Transverse colon (tissue), 4 donors: ENCODE measurements around the gene ZNF124. TPM values are rescaled to one million over a fixed set of nuclear protein-coding genes. Genes with fewer than 3 reads are reported as not detected.
"Not testable (repeated sequence)": the region's sequence is repeated elsewhere in the genome, so short reads cannot be mapped to it uniquely, and the experiment has no call there.

Experiments used
- DNase-seq: peaks from one replicate; pipeline ENCODE4 v3.0.0-alpha.2; 2019
- H3K27ac ChIP-seq, 4 donors: fragments of 200-600 bp; sonication (generic); 2 replicates each; pipeline ENCODE4 v1.5.1; 2016 to 2018; ENCODE audit warnings: inconsistent platforms in 4 of 4
- H3K27me3 ChIP-seq: fragments of 200-600 bp; sonication (generic); 2 replicates; pipeline ENCODE4 v1.5.1; 2017; ENCODE audit warnings: inconsistent platforms
- H3K36me3 ChIP-seq, 4 donors: fragments of 200-600 bp; sonication (generic); 2 replicates each; pipeline ENCODE4 v1.5.1; 2017 to 2019; ENCODE audit warnings: inconsistent platforms in 4 of 4
- H3K4me1 ChIP-seq, 4 donors: fragments of 200-600 bp; sonication (generic); 2 replicates each; pipeline ENCODE4 v1.5.1; 2017 to 2020; ENCODE audit warnings: inconsistent platforms in 4 of 4
- H3K4me3 ChIP-seq, 4 donors: fragments of 200-600 bp; sonication (generic); 1 replicate in 1 of 4; 2 replicates in 3 of 4; pipeline versions ENCODE4 v1.5.1 to v1.6.1; 2017 to 2019; ENCODE audit warnings: inconsistent platforms in 4 of 4
- H3K9me3 ChIP-seq, 2 donors: fragments of 200-600 bp; sonication (generic); 2 replicates each; pipeline ENCODE4 v1.5.1; 2017 to 2019; ENCODE audit warnings: inconsistent platforms in 2 of 2
- CTCF ChIP-seq, 5 experiments: fragments of 200-600 bp in 3 of 5; fragments of 450-650 bp in 2 of 5; sonication (generic) in 3 of 5; IDR thresholded peaks; 1 replicate in 2 of 5; 2 replicates in 3 of 5; pipeline ENCODE4 v1.5.1; 2016 to 2017; ENCODE audit warnings: antibody characterized with exemption in 5 of 5, inconsistent platforms in 3 of 5, mild to moderate bottlenecking in 2 of 5, moderate library complexity in 1 of 5
- EP300 ChIP-seq: sonication (generic); formaldehyde crosslinking; IDR thresholded peaks from one replicate; pipeline ENCODE4 v1.6.1; 2017; ENCODE audit warnings: antibody characterized with exemption, low read depth
- POLR2A ChIP-seq: fragments of 450-650 bp; IDR thresholded peaks from one replicate; pipeline ENCODE4 v1.6.1; 2016; ENCODE audit warnings: antibody characterized with exemption, mild to moderate bottlenecking, moderate library complexity
- POLR2AphosphoS5 ChIP-seq, 3 donors: sonication (generic); formaldehyde crosslinking; IDR thresholded peaks; one replicate each; pipeline ENCODE4 v1.6.1; 2016; ENCODE audit warnings: antibody characterized with exemption in 3 of 3
- WGBS, 2 donors: methylation state at CpG; one replicate each; pipeline ENCODE4 v1.1.5; 2018; ENCODE audit warnings: low coverage in 1 of 2; 5-methylcytosine and 5-hydroxymethylcytosine counted together
- in situ Hi-C, 4 donors: fragments of 200-750 bp; cut with MboI; loops; one replicate each; pipeline versions ENCODE4 v1.15.0 to v1.15.1; 2017; ENCODE audit warnings: low sequenced_read_pairs in 3 of 4, low pct_ligation_motif_present in 1 of 4, low pct_unique_long_range_greater_than_20kb in 1 of 4
- intact Hi-C: fragments of 100-400 bp; cut with DNase I; formaldehyde crosslinking; loops from one replicate; pipeline ENCODE4 v1.15.1; 2023; ENCODE audit warnings: low total_unique reads
- total RNA-seq, 4 donors: library from RNA; depleted of rRNA; stranded (reverse); fragments of >200 nt; gene quantifications; one replicate each; pipeline ENCODE4 v1.1.0, GENCODE V29; 2016

ZNF124 gene
- total RNA-seq, 4 donors from 2014 or later, result 27.5 to 61.1 (median 41.5) TPM

- no peak for DNase-seq
- TF ChIP-seq CTCF (IDR thresholded peaks at IDR 0.05), result no peak
- no peak for TF ChIP-seq POLR2AphosphoS5 (IDR thresholded peaks at IDR 0.05)
- TF ChIP-seq EP300, result no peak
- TF ChIP-seq POLR2A, result no peak
- in situ Hi-C loops, result no loop called here
- H3K9me3 ChIP-seq, result peaks cover 35 to 40% of the 10 kb centered on the region in 2 donors
- peaks cover 0 to 13% (median 4%) of the 10 kb centered on the region in 4 donors for H3K36me3 ChIP-seq
- no peak overlapping the region for H3K4me3 ChIP-seq
- H3K4me1 ChIP-seq, result peaks cover 0 to 5% (median 4%) of the 10 kb centered on the region in 4 donors
- no peaks in the 10 kb centered on the region for H3K27me3 ChIP-seq
- no peak overlapping the region for H3K27ac ChIP-seq
- intact Hi-C loops, result loop anchor here (5.0 kb wide), 1 partner anchor 41 kb away; the partner anchor contains the start of gene ZNF124
- WGBS, 2 donors, result 97 to 100% methylated on average over 1 to 10 of the region's 10 CpGs
Observed at GRCh38 chr1:247131236-247131635, 40.6 kb downstream of the ZNF124 start.

- H3K36me3 ChIP-seq, result peaks cover 0 to 13% (median 4%) of the 10 kb centered on the region in 4 donors
- H3K9me3 ChIP-seq, result peaks cover 12 to 14% of the 10 kb centered on the region in 2 donors
- H3K4me3 ChIP-seq, result peak overlapping the region in 2 of 4 donors; percentile 11 to 25
- H3K4me1 ChIP-seq, H3K27me3 ChIP-seq, DNase-seq, intact Hi-C loops, in situ Hi-C loops: not testable (repeated sequence)
- peak overlapping the region; percentile 10 to 71 (median 48) for H3K27ac ChIP-seq
- 20 to 25% methylated on average over 3 to 13 of the region's 18 CpGs for WGBS, 2 donors
Observed at GRCh38 chr1:247127519-247128282, 44.1 kb downstream of the ZNF124 start.

- in situ Hi-C loops, H3K36me3 ChIP-seq, intact Hi-C loops, H3K4me3 ChIP-seq, H3K27ac ChIP-seq, DNase-seq, H3K27me3 ChIP-seq, H3K4me1 ChIP-seq, H3K9me3 ChIP-seq: not testable (repeated sequence)
- WGBS, 2 donors, result no CpG with 5 or more reads among the region's 46 CpGs
Observed at GRCh38 chr1:247126601-247127000, 45.2 kb downstream of the ZNF124 start.

GRCh38 chr1:247126166-247126565, 45.7 kb downstream of the ZNF124 start:
- H3K4me3 ChIP-seq, H3K27ac ChIP-seq, in situ Hi-C loops, intact Hi-C loops, H3K4me1 ChIP-seq, H3K27me3 ChIP-seq, H3K9me3 ChIP-seq, H3K36me3 ChIP-seq, DNase-seq: not testable (repeated sequence)
- WGBS, 2 donors, result no CpG with 5 or more reads among the region's 25 CpGs

GRCh38 chr1:247121382-247121781, 50.4 kb downstream of the ZNF124 start:
- Histone ChIP-seq H3K27me3 (no peaks in the 10 kb centered on the region), H3K27ac (no peak overlapping the region), H3K9me3 (no peaks in the 10 kb centered on the region), H3K4me1 (no peaks in the 10 kb centered on the region), H3K36me3 (no peaks in the 10 kb centered on the region), H3K4me3 (no peak overlapping the region)
- intact Hi-C loops (no loop called here), in situ Hi-C loops (no loop called here)
- 70 to 77% methylated on average over 6 of the region's 6 CpGs for WGBS, 2 donors
- DNase-seq, result no peak
- TF ChIP-seq EP300, result no peak
- no peak for TF ChIP-seq POLR2A
- no peak for TF ChIP-seq CTCF (IDR thresholded peaks at IDR 0.05)

- WGBS, 2 donors, result 92% methylated on average over 4 of the region's 4 CpGs; no CpG with 5 or more reads in 1 of the 2 donors
- in situ Hi-C loops, DNase-seq, H3K4me1 ChIP-seq, H3K27me3 ChIP-seq, H3K4me3 ChIP-seq, intact Hi-C loops, H3K27ac ChIP-seq, H3K36me3 ChIP-seq, H3K9me3 ChIP-seq: not testable (repeated sequence)
Observed at GRCh38 chr1:247120408-247120668, 51.5 kb downstream of the ZNF124 start.
